ENCODE measurements around the gene DIAPH3.

- TF ChIP-seq CTCF (IDR thresholded peaks at IDR 0.05; ENCODE audit: low read depth, low read length, poor library complexity, severe bottlenecking) = no peak
- no peak for TF ChIP-seq EZH2phosphoT487 (IDR thresholded peaks at IDR 0.05; ENCODE audit: borderline replicate concordance, low read length)
Measured at GRCh38 chr13:59663707-59664106, 500.0 kb downstream of the DIAPH3 start.

All from DOHH2 (cell line).